ENCODE data around the gene HARS1. TPM values are rescaled to one million over a fixed set of nuclear protein-coding genes. Genes with fewer than 3 reads are reported as not detected.
"Not testable (repeated sequence)": the region's sequence is repeated elsewhere in the genome, so short reads cannot be mapped to it uniquely, and the experiment has no call there.

Gene HARS1
- total RNA-seq, 4 donors from 2014 or later = 44.3 to 74.0 (median 62.9) TPM

DNA sequence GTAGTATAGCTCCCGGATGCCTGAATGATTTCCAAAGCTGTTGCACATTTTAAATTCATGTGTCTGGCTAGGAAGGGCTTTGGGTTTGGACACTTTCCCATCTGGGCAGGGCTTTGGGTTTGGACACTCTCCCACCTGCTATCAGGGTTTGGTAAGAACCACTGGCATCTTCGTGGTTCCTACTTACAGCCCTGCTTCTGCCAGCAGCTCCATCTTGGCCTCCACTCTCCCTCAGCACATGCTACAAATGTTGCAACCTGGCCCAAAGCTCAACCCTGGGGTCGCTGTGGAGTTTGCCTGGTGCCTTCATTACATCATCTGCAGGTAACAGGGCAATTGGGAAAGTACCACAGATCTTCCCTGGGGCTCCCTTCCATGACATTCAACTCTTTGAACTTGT lies 48.5 kb downstream of the HARS1 start:
- 39 to 62% methylated on average over 3 of the region's 3 CpGs for WGBS, 2 donors
- Histone ChIP-seq H3K4me1 (peaks cover 18 to 70% (median 20%) of the 10 kb centered on the region in 3 donors), H3K36me3 (peaks cover 0 to 46% (median 21%) of the 10 kb centered on the region in 3 donors), H3K4me3 (no peak overlapping the region), H3K27ac (no peak overlapping the region), H3K9me3 (no peaks in the 10 kb centered on the region), H3K27me3 (no peaks in the 10 kb centered on the region)
- TF ChIP-seq POLR2A (IDR thresholded peaks at IDR 0.05) = no peak
- TF ChIP-seq, protein P1, sequence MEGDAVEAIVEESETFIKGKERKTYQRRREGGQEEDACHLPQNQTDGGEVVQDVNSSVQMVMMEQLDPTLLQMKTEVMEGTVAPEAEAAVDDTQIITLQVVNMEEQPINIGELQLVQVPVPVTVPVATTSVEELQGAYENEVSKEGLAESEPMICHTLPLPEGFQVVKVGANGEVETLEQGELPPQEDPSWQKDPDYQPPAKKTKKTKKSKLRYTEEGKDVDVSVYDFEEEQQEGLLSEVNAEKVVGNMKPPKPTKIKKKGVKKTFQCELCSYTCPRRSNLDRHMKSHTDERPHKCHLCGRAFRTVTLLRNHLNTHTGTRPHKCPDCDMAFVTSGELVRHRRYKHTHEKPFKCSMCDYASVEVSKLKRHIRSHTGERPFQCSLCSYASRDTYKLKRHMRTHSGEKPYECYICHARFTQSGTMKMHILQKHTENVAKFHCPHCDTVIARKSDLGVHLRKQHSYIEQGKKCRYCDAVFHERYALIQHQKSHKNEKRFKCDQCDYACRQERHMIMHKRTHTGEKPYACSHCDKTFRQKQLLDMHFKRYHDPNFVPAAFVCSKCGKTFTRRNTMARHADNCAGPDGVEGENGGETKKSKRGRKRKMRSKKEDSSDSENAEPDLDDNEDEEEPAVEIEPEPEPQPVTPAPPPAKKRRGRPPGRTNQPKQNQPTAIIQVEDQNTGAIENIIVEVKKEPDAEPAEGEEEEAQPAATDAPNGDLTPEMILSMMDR (IDR thresholded peaks at IDR 0.05) = no peak
- intact Hi-C loops (cut with DNase I) = loop anchor here (5.0 to 10.0 kb wide), 2 partner anchors 75 to 238 kb away; partner anchors contain the start of gene ANKHD1
- DNase-seq = no peak

DNA sequence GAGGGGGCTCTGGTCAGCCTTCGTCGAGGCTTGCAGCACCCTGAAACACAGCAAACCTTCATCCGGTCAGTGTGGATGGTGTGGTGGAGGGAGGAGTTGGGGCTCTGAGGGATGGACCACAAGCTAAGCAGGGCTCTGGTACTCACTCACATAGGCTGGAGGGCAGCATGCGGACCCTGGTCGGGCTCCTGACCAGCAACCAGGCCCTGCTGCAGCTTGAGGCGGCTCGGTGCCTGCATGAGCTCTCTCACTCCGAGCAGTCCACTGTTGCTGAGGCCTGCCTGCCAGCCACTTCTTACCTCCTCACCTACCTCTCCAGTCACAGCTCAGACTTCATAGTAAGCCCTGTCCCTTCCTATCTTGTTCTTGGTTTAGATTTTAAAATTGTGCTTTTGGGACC lies 49.5 kb downstream of the HARS1 start:
- no peaks in the 10 kb centered on the region for H3K27me3 ChIP-seq
- TF ChIP-seq, protein P1 (IDR thresholded peaks at IDR 0.05) = no peak
- TF ChIP-seq POLR2A (IDR thresholded peaks at IDR 0.05) = no peak
- H3K36me3 ChIP-seq = peaks cover 0 to 46% (median 21%) of the 10 kb centered on the region in 3 donors
- DNase-seq = no peak
- H3K4me3 ChIP-seq = no peak overlapping the region
- H3K27ac ChIP-seq = peak overlapping the region in 1 of 4 donors; percentile 11
- WGBS, 2 donors = 85 to 87% methylated on average over 7 to 8 of the region's 8 CpGs
- intact Hi-C loops (cut with DNase I) = loop anchor here (5.0 to 10.0 kb wide), 2 partner anchors 74 to 237 kb away; partner anchors contain the start of gene ANKHD1
- H3K4me1 ChIP-seq = peaks cover 17 to 67% (median 19%) of the 10 kb centered on the region in 3 donors
- no peaks in the 10 kb centered on the region for H3K9me3 ChIP-seq

DNA sequence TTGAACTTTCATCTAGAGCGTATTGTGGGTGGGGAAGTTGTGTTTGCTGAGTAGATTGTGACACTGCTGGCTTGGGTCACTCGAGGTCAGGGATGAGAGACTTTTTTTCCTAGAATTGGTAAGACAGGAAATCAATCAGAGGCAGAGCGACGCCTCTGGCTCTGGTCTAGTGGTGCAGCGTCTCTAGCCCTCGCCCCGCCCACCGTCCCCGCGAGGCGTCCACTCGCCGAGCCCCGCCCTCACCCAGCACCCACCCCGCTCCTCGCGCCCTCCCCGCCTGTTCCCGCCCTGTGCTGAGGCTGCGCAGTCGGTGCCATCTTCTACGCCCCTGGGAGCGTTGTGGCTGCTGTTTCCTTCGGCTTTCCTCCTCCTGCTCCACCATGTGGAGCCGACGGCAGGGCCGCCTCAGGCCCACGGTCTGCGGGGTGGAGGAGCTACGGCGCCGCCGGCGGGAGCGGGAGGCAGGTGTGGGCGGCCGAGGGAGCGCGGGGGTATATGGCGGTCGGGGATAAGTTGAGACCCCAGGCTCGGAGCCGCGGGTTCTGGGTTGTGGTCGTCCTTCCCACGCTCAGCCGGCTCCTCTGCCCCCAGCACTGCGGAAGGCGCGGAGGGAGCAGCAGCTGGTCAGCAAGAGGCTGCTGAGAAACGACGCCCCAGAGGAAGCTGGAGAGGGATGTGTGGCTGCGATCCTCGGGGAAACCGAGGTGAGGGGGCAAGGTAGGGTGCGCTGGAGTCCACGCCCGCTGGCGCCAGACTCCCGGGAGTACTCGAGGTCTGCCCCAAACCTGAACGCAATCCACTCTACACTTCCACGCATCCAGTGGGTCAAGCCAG lies 51.8 kb downstream of the HARS1 start, which contains the start of gene TMCO6:
Gene TMCO6, plus strand, starts transcription at position 304 of the 834 bp plus-strand sequence. Its CDS starts 77 bp downstream, at position 381.
- Histone ChIP-seq H3K9me3 (no peaks in the 10 kb centered on the region), H3K4me1 (peaks cover 11 to 50% (median 12%) of the 10 kb centered on the region in 3 donors), H3K36me3 (peaks cover 0 to 29% (median 10%) of the 10 kb centered on the region in 3 donors), H3K27ac (peak within 1 kb of the TSS; percentile 93 to 96 (median 95)), H3K4me3 (peak within 1 kb of the TSS; percentile 76 to 89 (median 85)), H3K27me3 (no peaks in the 10 kb centered on the region)
- peak; percentile 90 for DNase-seq
- WGBS, 2 donors = 0 to 2% methylated on average over 21 of the region's 63 CpGs
- TF ChIP-seq, protein P1 (IDR thresholded peaks at IDR 0.05) = peak; percentile 35 to 67 (median 50)
- peak in 3 of 4 donors; percentile 23 to 80 (median 40) for TF ChIP-seq POLR2A (IDR thresholded peaks at IDR 0.05)
- intact Hi-C loops (cut with DNase I) = loop anchor here (10.0 kb wide), 1 partner anchor 265 kb away; no protein-coding TSS in a partner anchor

DNA sequence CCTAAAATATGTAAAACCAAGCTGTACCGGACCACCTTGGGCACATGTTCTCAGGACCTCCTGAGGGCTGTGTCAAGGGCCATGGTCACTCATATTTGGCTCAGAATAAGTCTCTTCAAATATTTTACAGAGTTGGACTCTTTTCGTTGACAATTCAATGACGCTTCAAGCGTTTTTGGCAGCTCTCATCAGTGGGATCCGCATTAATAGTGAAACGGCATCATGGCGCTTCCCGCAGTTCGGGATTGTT lies 52.3 kb downstream of the HARS1 start:
- H3K9me3 ChIP-seq, DNase-seq, H3K27me3 ChIP-seq: not testable (repeated sequence)
- 6 to 13% methylated on average over 9 of the region's 9 CpGs for WGBS, 2 donors
- H3K4me1 ChIP-seq = peaks cover 11 to 53% (median 12%) of the 10 kb centered on the region in 3 donors
- intact Hi-C loops (cut with DNase I) = loop anchor here (10.0 kb wide), 1 partner anchor 264 kb away; no protein-coding TSS in a partner anchor
- peak overlapping the region; percentile 93 to 96 (median 95) for H3K27ac ChIP-seq
- peaks cover 0 to 23% (median 8%) of the 10 kb centered on the region in 3 donors for H3K36me3 ChIP-seq
- H3K4me3 ChIP-seq = peak overlapping the region; percentile 76 to 89 (median 85)

DNA sequence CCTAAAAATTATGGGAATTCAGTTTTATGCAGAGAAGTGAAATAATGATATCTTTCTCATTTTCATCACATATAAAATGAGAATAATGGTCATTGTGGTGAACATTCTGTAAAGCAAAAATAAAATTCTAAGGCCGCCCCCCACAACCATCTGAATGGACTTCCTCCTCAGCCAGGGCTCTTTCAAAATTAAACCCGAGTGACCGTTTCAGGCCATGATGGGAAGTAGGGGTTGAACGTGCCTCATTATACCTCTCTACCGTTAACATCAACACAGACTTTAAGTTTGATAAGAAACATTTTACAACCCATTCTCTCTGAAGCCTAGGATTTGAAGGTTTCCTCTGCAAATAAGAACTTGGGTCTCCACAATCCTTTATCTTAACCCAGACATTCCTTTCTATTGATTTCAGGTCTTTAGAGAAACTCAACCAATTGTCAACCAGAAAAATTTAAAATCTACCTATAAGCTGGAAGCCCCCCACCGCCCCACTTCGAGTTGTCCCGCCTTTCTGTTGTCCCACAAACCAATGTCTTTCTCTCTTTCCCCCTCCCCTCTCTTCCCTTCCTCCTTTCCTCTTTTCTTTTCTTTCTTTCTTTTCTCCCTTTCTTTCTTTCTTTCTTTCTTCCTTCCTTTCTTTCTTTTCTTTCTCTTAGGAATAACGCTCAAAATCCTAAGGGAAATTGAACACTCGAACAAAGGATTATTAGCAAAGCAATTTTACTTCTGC lies 53.6 kb downstream of the HARS1 start:
- Histone ChIP-seq H3K36me3 (peaks cover 0 to 10% (median 0%) of the 10 kb centered on the region in 3 donors), H3K4me3 (no peak overlapping the region), H3K27ac (no peak overlapping the region), H3K9me3 (no peaks in the 10 kb centered on the region), H3K27me3 (no peaks in the 10 kb centered on the region), H3K4me1 (peaks cover 11 to 60% (median 23%) of the 10 kb centered on the region in 3 donors)
- intact Hi-C loops (cut with DNase I) = loop anchor here (10.0 kb wide), 1 partner anchor 263 kb away; no protein-coding TSS in a partner anchor
- TF ChIP-seq, protein P1 (IDR thresholded peaks at IDR 0.05) = no peak
- TF ChIP-seq POLR2A (IDR thresholded peaks at IDR 0.05) = no peak
- DNase-seq = no peak
- WGBS, 2 donors = 77 to 88% methylated on average over 10 of the region's 10 CpGs
